A549 (cell line): ENCODE measurements around the gene TMEM179. TPM values are rescaled to one million over a fixed set of nuclear protein-coding genes. Genes with fewer than 3 reads are reported as not detected.
"Not testable (repeated sequence)": the region's sequence is repeated elsewhere in the genome, so short reads cannot be mapped to it uniquely, and the experiment has no call there.

Source experiments
- ATAC-seq, 2 experiments: fragments of 200-7000 bp in 1 of 2; fragments of >200 bp in 1 of 2; cut with Nextera tagmentation in 1 of 2; cut with Tn5 transposase in 1 of 2; 3 replicates each; pipeline versions ENCODE4 v1.8.0 to v1.9.1; 2018 to 2020; ENCODE audit warnings: mild to moderate bottlenecking in 1 of 2, moderate library complexity in 1 of 2
- CTCF ChIA-PET: fragments of 300-600 bp; sonication (Branson Sonifier 250); formaldehyde crosslinking; extraction: SDS; loops from one replicate; lab custom pipeline; 2021; ENCODE audit warnings: antibody characterized with exemption, inconsistent platforms; lab: Yijun Ruan, JAX
- POLR2A ChIA-PET: fragments of 350-600 bp; formaldehyde crosslinking; extraction: SDS; loops from one replicate; lab custom pipeline; 2021; ENCODE audit warnings: antibody characterized with exemption, inconsistent platforms; lab: Yijun Ruan, JAX
- DNase-seq, 2 experiments: peaks; one replicate each; pipeline versions ENCODE4 v3.0.0 to v3.0.0-alpha.2; 2011 to 2016; ENCODE audit warnings: low read depth in 1 of 2, low spot score in 1 of 2
- FAIRE-seq: peaks from 2 replicates; lab custom pipeline; 2011; peaks lifted over from hg19 to GRCh38; lab: Jason Lieb, UNC
- H3K27ac ChIP-seq, 2 experiments: fragments of >200 bp; sonication (Bioruptor Twin); formaldehyde crosslinking; 3 replicates each; pipeline ENCODE4 v1.5.1; 2016 to 2017
- H3K4me1 ChIP-seq: fragments of >200 bp; sonication (Bioruptor Twin); formaldehyde crosslinking; 3 replicates; pipeline ENCODE4 v1.6.1; 2016
- H3K4me2 ChIP-seq: fragments of >200 bp; sonication (Bioruptor Twin); formaldehyde crosslinking; 3 replicates; pipeline ENCODE4 v1.6.1; 2016
- H3K4me3 ChIP-seq: fragments of >200 bp; sonication (Bioruptor Twin); formaldehyde crosslinking; 3 replicates; pipeline ENCODE4 v1.5.1; 2016
- H3K9me3 ChIP-seq: fragments of >200 bp; sonication (Bioruptor Twin); formaldehyde crosslinking; 3 replicates; pipeline ENCODE4 v1.6.1; 2016
- BCL3 ChIP-seq: fragments of >200 bp; sonication (Bioruptor Twin); formaldehyde crosslinking; IDR thresholded peaks from 3 replicates; pipeline ENCODE4 v1.6.1; 2016
- BHLHE40 ChIP-seq: IDR thresholded peaks from 2 replicates; pipeline ENCODE4 v1.6.1; 2012; ENCODE audit warnings: low read depth, low read length, inconsistent platforms
- CBX2 ChIP-seq: fragments of 200-600 bp; sonication (generic); IDR thresholded peaks from 2 replicates; pipeline ENCODE4 v1.6.1; 2016; ENCODE audit warnings: low read depth, mild to moderate bottlenecking, borderline replicate concordance
- CBX8 ChIP-seq: fragments of 200-600 bp; sonication (generic); IDR thresholded peaks from 2 replicates; pipeline ENCODE4 v1.6.1; 2016
- EP300 ChIP-seq, 2 experiments: fragments of >200 bp; sonication (Bioruptor Twin); formaldehyde crosslinking; IDR thresholded peaks; 2 replicates in 1 of 2; 3 replicates in 1 of 2; pipeline ENCODE4 v1.6.1; 2016 to 2017
- ESRRA ChIP-seq: fragments of 150-350 bp; IDR thresholded peaks from 2 replicates; pipeline ENCODE4 v1.6.1; 2014; ENCODE audit warnings: mild to moderate bottlenecking, low read length, borderline replicate concordance
- FOSL2 ChIP-seq, 2 experiments: fragments of 450-650 bp in 1 of 2; fragments of >200 bp in 1 of 2; sonication (Bioruptor Twin) in 1 of 2; formaldehyde crosslinking; IDR thresholded peaks; 2 replicates each; pipeline versions ENCODE4 v1.5.0 to v1.6.1; 2016 to 2020; ENCODE audit warnings: mild to moderate bottlenecking in 1 of 2, moderate library complexity in 1 of 2
- HOXA7 ChIP-seq: fragments of 250-450 bp; sonication (Bioruptor Pico); IDR thresholded peaks from 2 replicates; pipeline ENCODE4 v1.5.0; 2020; ENCODE audit warnings: mild to moderate bottlenecking, moderate library complexity
- JUN ChIP-seq, 2 experiments: fragments of >200 bp; sonication (Bioruptor Twin); formaldehyde crosslinking; IDR thresholded peaks; 2 replicates in 1 of 2; 3 replicates in 1 of 2; pipeline ENCODE4 v1.6.1; 2016 to 2017
- JUNB ChIP-seq: fragments of >200 bp; sonication (Bioruptor Twin); formaldehyde crosslinking; IDR thresholded peaks from 2 replicates; pipeline ENCODE4 v1.6.1; 2016
- KDM1A ChIP-seq: fragments of 200-600 bp; sonication (generic); IDR thresholded peaks from 2 replicates; pipeline ENCODE4 v1.6.1; 2016; ENCODE audit warnings: low read depth, mild to moderate bottlenecking
- KDM5A ChIP-seq: fragments of 200-600 bp; sonication (generic); IDR thresholded peaks from 2 replicates; pipeline ENCODE4 v1.6.1; 2016; ENCODE audit warnings: antibody characterized with exemption, mild to moderate bottlenecking
- MAX ChIP-seq: IDR thresholded peaks from 2 replicates; pipeline ENCODE4 v1.6.1; 2012
- PBX3 ChIP-seq: IDR thresholded peaks from 2 replicates; pipeline ENCODE4 v1.6.1; 2012
- POLR2A ChIP-seq: IDR thresholded peaks from 2 replicates; pipeline ENCODE4 v1.6.1; 2012; ENCODE audit warnings: mild to moderate bottlenecking, low read length
- POLR2AphosphoS2 ChIP-seq: conservative IDR thresholded peaks from 2 replicates; pipeline ENCODE4 v1.6.1; 2012; ENCODE audit warnings: low read length, improper control_type of control experiment, inconsistent platforms
- RFX5 ChIP-seq: fragments of 450-650 bp; IDR thresholded peaks from 2 replicates; pipeline ENCODE4 v1.7.1; 2014; ENCODE audit warnings: antibody characterized with exemption, mild to moderate bottlenecking, moderate library complexity
- SREBF2 ChIP-seq: fragments of 450-650 bp; IDR thresholded peaks from 2 replicates; pipeline ENCODE4 v1.6.1; 2014; ENCODE audit warnings: mild to moderate bottlenecking, moderate library complexity
- TFCP2L1 ChIP-seq: fragments of 250-450 bp; sonication (Bioruptor Pico); IDR thresholded peaks from 2 replicates; pipeline ENCODE4 v1.5.0; 2021; ENCODE audit warnings: mild to moderate bottlenecking
- USF2 ChIP-seq: fragments of 450-650 bp; IDR thresholded peaks from 2 replicates; pipeline ENCODE4 v1.6.1; 2014; ENCODE audit warnings: antibody characterized with exemption
- ZC3H11A ChIP-seq: fragments of 450-650 bp; IDR thresholded peaks from 2 replicates; pipeline ENCODE4 v1.6.1; 2014; ENCODE audit warnings: antibody characterized with exemption, mild to moderate bottlenecking
- ZNF302 ChIP-seq: fragments of 250-450 bp; sonication (Bioruptor Pico); IDR thresholded peaks from 2 replicates; pipeline ENCODE4 v1.9.0; 2021; ENCODE audit warnings: inconsistent platforms, mild to moderate bottlenecking, moderate library complexity
- WGBS: methylation state at CpG from one replicate; pipeline ENCODE4 v1.1.6; 2017; ENCODE audit errors: missing lambda C conversion rate; 5-methylcytosine and 5-hydroxymethylcytosine counted together
- polyA plus RNA-seq, 4 experiments: library from polyadenylated mRNA; depleted of rRNA in 3 of 4; stranded (reverse); fragments of >200 nt; fragmentation: RNase III in 1 of 4; extraction: RNeasy Plus Mini Kit Qiagen cat#74134 plus additional on column Dnase treatment in 1 of 4; gene quantifications; 2 replicates in 3 of 4; 3 replicates in 1 of 4; pipeline ENCODE4 v1.2.3, GENCODE V29; 2011 to 2017
- TF ChIP-seq, protein P1 (sequence below): fragments of >200 bp; sonication (Bioruptor Twin); formaldehyde crosslinking; IDR thresholded peaks from 2 replicates; pipeline ENCODE4 v1.6.1; 2016
- TF ChIP-seq, protein P2 (sequence below): fragments of 250-450 bp; sonication (Bioruptor Pico); IDR thresholded peaks from 2 replicates; pipeline ENCODE4 v1.5.0; 2020; ENCODE audit warnings: low read depth, mild to moderate bottlenecking, moderate library complexity

Gene TMEM179
- polyA plus RNA-seq, 2 of the 4 experiments (the other 2 are of a cell fraction) = 0.63 TPM; not detected in 1

GRCh38 chr14:104580961-104581360, 23.6 kb downstream of the TMEM179 start:
- TF ChIP-seq JUN (IDR thresholded peaks at IDR 0.05) (no peak), KDM5A (no peak), EP300 (IDR thresholded peaks at IDR 0.05) (no peak)
- H3K9me3 ChIP-seq = no peaks in the 10 kb centered on the region
- H3K27ac ChIP-seq = no peak overlapping the region
- 56% methylated on average over 5 of the region's 9 CpGs for WGBS
- ChIA-PET CTCF (interaction anchor here (1.2 to 8.7 kb wide), 6 partner anchors 10 to 503 kb away, joined by 3 to 71 read pairs (median 3); no protein-coding TSS in a partner anchor), POLR2A (no interaction called here)
- no peak for ATAC-seq
- H3K4me1 ChIP-seq = peaks cover 4% of the 10 kb centered on the region; the same call in 1 of the 3 replicates
- no peak overlapping the region for H3K4me3 ChIP-seq
- no peak for DNase-seq
- no peak for FAIRE-seq
- H3K4me2 ChIP-seq = no peak overlapping the region

DNA sequence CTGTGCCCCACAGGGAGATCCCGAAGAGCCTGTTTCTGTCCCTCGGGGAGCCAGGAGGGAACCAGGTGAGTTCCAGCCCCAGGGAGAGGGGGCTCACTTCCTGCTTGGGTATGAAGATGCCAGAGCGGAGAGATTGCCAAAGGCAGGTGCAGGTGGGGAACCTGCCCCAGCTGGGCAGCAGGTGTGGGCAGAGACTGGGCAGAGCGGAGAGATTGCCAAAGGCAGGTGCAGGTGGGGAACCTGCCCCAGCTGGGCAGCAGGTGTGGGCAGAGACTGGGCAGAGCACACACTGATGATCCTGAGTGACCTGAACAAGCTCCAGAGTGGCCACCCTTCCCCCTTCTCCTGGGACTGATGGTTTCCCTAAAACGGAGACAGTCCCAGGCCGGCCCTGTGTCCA, 24.6 kb downstream of the TMEM179 start:
- H3K4me3 ChIP-seq, ATAC-seq, FAIRE-seq, H3K4me2 ChIP-seq, DNase-seq, H3K9me3 ChIP-seq, POLR2A ChIA-PET, H3K27ac ChIP-seq, H3K4me1 ChIP-seq: not testable (repeated sequence)
- CTCF ChIA-PET = interaction anchor here (0.8 to 8.7 kb wide), 3 partner anchors 9 to 14 kb away, joined by 3 to 71 read pairs (median 3); no protein-coding TSS in a partner anchor
- WGBS = 60% methylated on average over 6 of the region's 6 CpGs

GRCh38 chr14:104579507-104579906, 25.1 kb downstream of the TMEM179 start, which contains the start of gene C14orf180:
Gene C14orf180, plus strand, starts transcription at chr14:104579764. Its CDS starts 6,667 bp downstream, at chr14:104586431.
- ChIA-PET CTCF (interaction anchor here (0.8 to 8.7 kb wide), 2 partner anchors 14 kb away, joined by 3 to 71 read pairs; no protein-coding TSS in a partner anchor), POLR2A (no interaction called here)
- TF ChIP-seq TFCP2L1 (CRISPR knock-in tag) (no peak), HOXA7 (no peak), USF2 (no peak), ESRRA (no peak), POLR2A (no peak), ZC3H11A (no peak)
- TF ChIP-seq, protein P1, sequence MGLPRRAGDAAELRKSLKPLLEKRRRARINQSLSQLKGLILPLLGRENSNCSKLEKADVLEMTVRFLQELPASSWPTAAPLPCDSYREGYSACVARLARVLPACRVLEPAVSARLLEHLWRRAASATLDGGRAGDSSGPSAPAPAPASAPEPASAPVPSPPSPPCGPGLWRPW = no peak
- WGBS = 79% methylated on average over 9 of the region's 17 CpGs
- DNase-seq (no peak), FAIRE-seq (no peak), ATAC-seq (no peak)
- Histone ChIP-seq H3K4me3 (no peak within 1 kb of the TSS), H3K27ac (no peak within 1 kb of the TSS), H3K4me2 (no peak within 1 kb of the TSS), H3K4me1 (peaks cover 4% of the 10 kb centered on the region; the same call in 1 of the 3 replicates), H3K9me3 (no peaks in the 10 kb centered on the region)

- H3K27ac ChIP-seq = no peak overlapping the region
- TF ChIP-seq BHLHE40 (no peak), BCL3 (no peak), RFX5 (no peak), POLR2AphosphoS2 (no peak), FOSL2 (IDR thresholded peaks at IDR 0.05) (no peak), FOSL2 (CRISPR knock-in tag; IDR thresholded peaks at IDR 0.05) (no peak), PBX3 (no peak), JUNB (no peak), POLR2A (no peak), CBX2 (no peak), KDM1A (no peak), ZNF302 (CRISPR knock-in tag) (no peak), CBX8 (no peak), SREBF2 (no peak), MAX (no peak)
- TF ChIP-seq, protein P2, sequence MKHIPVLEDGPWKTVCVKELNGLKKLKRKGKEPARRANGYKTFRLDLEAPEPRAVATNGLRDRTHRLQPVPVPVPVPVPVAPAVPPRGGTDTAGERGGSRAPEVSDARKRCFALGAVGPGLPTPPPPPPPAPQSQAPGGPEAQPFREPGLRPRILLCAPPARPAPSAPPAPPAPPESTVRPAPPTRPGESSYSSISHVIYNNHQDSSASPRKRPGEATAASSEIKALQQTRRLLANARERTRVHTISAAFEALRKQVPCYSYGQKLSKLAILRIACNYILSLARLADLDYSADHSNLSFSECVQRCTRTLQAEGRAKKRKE = no peak
- ChIA-PET POLR2A (no interaction called here), CTCF (interaction anchor here (1.6 to 8.7 kb wide), 2 partner anchors 13 to 484 kb away, joined by 4 to 71 read pairs; no protein-coding TSS in a partner anchor)
- no peaks in the 10 kb centered on the region for H3K9me3 ChIP-seq
- DNase-seq (no peak), FAIRE-seq (no peak), ATAC-seq (no peak)
- 65% methylated on average over 11 of the region's 11 CpGs for WGBS
- no peak overlapping the region for H3K4me2 ChIP-seq
- H3K4me1 ChIP-seq = peaks cover 4% of the 10 kb centered on the region; the same call in 1 of the 3 replicates
- no peak overlapping the region for H3K4me3 ChIP-seq
Measured at GRCh38 chr14:104578321-104578720, 26.3 kb downstream of the TMEM179 start.
